Measurements from ENCODE around the gene CYP2A7.
"Not testable (repeated sequence)": the region's sequence is repeated elsewhere in the genome, so short reads cannot be mapped to it uniquely, and the experiment has no call there.

DNA sequence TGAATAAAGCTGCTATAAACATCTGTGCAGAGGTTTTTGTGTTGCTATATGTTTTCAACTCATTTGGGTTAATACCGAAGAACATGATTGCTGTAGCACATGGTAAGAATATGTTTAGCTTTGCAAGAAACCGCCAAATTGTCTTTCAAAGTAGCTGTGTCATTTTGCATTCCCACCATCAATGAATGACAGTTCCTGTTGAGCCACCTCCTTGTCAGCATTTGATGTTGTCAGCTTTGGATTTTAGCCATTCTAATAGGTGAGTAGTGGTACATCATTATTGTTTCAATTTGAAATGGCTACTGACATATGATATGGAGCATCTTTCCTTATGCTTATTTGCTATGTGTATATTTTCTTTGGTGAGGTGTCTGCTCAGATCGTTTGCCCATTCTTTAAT is 40.0 kb downstream of the CYP2A7 start:
- not testable (repeated sequence) for TF ChIP-seq POLR2A, POLR2AphosphoS5 (IDR thresholded peaks at IDR 0.05; ENCODE audit: low read depth, low read length)
